Glomerular visceral epithelial cell (primary cell): ENCODE measurements around the gene FRRS1.
"Not testable (repeated sequence)": the region's sequence is repeated elsewhere in the genome, so short reads cannot be mapped to it uniquely, and the experiment has no call there.

ENCODE experiments used
- DNase-seq: peaks from one replicate; pipeline ENCODE4 v3.0.0-alpha.2; 2016; ENCODE audit errors: extremely low spot score

FRRS1 gene

DNA sequence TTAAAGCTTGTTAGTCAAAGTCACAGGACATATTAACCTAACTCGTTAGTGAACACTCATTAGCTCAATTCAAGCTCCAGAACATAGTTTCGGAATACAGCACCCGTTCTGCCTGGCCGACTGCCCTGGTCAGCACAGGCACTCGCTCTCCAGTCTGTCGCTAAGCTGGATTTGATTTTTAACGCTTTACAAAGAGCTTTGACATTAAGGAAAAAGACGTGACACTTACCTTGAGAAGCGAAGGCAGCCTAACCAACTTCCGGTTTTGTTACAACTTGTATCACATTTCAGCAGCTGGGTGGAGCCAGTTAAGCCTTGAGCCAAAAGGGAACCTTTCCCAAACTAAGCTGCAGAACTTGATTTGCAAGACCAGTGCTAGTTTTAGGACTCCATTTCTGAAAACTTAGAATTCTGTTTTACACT lies at the start of gene FRRS1:
Gene FRRS1, minus strand, starts transcription at position 258 of the 423 bp plus-strand sequence. CDS start 17,867 bp downstream, outside the sequence.
- peak; percentile 81 for DNase-seq

- no peak for DNase-seq
Measured at GRCh38 chr1:99814373-99814900, 48.0 kb upstream of the FRRS1 start.

- no peak for DNase-seq
Measured at GRCh38 chr1:99811747-99812146, 45.3 kb upstream of the FRRS1 start.

DNA sequence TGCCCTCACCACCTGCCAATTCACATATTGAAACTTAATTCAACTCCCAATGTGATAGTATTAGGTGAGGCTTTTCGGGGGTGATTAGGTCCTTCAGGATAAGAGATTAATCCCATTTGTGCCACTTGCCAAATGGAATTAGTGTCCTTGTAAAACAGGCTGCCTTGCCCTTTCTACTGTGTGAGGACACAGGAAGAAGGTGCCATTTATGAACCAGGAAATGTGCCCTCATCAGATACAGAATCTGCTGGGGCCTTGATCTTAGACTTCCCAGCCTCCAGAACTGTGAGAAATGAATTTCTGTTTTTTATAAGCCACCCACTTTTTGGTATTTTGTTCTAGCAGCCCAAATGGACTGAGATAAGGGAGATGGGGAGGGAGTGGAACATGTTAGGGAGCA lies 44.6 kb upstream of the FRRS1 start:
- no peak for DNase-seq

- peak; percentile 85 for DNase-seq
Measured at GRCh38 chr1:99808391-99809115, 42.1 kb upstream of the FRRS1 start.

- no peak for DNase-seq
Measured at GRCh38 chr1:99806882-99807281, 40.4 kb upstream of the FRRS1 start.

DNA sequence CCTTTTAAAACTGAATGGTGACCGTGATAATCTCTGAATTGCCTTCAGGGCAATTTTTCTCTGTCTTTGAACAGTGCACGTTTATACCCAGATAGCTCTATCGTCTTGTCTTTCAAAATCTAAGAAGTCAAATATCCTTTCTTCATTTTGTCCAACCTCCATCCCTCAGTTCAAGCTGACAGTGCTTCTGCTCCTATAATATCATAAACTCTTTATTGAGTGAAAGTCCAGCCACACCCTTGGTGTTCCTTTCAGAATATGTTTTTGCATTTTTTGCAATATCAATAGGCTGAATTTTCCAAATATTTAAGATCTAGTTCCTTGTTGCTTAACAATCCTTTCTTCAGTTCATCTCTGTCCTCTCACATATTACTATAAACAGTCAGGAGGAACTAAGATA lies 35.1 kb upstream of the FRRS1 start:
- DNase-seq = no peak

DNA sequence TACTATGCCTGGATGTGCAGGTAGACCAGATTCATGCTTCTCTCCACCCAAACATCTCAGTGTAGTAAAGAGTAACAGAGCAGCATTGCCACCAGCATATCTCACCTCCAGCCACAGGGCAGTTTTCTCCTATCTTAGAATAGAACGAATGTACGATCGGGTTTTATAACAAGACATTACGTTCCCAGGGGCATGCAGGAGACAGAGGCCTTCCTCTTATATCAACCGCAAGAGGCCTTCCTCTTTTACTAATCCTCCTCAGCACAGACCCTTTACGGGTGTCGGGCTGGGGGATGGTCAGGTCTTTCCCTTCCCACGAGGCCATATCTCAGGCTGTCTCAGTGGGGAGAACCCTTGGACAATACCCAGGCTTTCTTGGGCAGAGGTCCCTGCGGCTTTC lies 27.4 kb upstream of the FRRS1 start:
- not testable (repeated sequence) for DNase-seq

GRCh38 chr1:99789715-99790114 lies 23.3 kb upstream of the FRRS1 start:
- no peak for DNase-seq

- DNase-seq = no peak
Measured at GRCh38 chr1:99788896-99789295, 22.5 kb upstream of the FRRS1 start.

- DNase-seq = no peak
Measured at GRCh38 chr1:99786751-99787501, 20.5 kb upstream of the FRRS1 start.

GRCh38 chr1:99784809-99785255 lies 18.4 kb upstream of the FRRS1 start:
- DNase-seq = no peak

DNA sequence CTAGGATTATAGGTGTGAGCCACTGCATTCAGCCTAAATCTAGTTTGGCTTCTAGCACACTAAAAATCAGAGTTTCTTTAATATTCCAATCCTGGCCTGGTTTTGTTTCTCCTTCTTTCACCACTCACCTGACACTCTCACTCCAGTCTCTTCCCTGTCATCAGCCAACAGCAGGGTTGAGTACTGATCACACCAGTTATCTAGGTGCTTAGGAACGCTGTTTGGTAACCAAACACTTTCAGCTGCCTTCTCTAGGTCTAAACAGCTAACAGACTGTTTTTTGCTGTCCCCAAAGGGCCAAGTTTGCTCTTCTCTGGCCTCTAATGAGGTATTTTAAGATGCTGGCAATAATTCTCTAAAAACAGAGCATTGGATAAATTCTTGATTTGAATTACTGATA lies 17.7 kb upstream of the FRRS1 start:
- no peak for DNase-seq

DNA sequence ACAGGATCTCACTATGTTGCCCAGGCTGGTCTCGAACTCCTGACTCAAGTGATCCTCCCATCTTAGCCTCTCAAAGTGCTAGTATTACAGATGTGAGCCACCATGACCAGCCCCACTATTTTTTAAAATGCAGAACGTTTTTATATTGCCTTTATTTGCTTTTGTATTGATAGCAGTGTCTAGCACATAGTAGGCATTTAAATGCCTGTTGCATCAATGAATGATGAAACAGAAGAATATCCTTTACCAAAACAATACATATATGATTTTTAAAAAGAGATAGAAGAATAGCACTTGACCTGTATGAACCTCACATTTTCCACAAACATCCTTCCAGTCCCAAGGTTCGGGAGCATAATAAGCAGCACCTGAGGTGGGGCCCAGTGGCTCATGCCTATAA lies 16.5 kb upstream of the FRRS1 start:
- no peak for DNase-seq

DNA sequence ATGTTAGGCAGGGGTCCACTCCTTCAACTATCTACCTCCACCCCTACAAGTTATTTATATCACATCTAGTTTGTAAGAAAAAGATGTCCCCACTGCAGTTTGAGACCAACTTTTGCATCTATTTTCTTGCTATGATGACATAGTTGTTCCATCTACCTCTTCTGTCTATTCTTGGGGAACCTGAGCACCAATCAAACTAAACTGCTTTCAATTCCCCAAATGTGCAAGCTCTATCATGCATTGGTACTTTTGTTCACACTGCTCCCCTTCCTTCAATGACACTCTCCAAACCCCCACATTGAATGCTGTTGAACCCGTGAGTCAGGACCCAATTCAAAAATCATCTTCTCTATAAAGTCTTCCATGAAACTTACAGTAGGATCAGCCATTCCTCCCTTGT lies 16.0 kb upstream of the FRRS1 start:
- no peak for DNase-seq

DNA sequence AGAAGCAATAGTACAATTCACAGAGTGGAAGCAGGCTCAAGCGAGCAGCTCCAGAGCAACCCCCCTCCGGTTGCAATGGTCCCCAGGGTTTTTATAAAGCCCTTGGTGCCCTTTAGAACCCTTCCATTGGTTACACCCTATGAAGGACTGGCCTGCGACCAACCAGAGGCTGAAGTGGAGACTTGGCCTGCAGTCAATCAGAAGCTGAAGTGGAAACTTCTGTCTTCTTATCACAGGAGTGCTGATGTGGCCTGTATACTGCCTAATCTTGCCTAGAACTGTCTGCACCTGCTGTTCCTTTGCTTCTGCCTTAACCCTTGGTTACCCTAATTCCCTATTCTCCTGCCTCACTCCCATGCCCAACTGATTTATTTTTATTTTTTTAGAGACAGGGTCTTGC lies 15.4 kb upstream of the FRRS1 start:
- no peak for DNase-seq

- no peak for DNase-seq
Measured at GRCh38 chr1:99777752-99778151, 11.3 kb upstream of the FRRS1 start.

DNA sequence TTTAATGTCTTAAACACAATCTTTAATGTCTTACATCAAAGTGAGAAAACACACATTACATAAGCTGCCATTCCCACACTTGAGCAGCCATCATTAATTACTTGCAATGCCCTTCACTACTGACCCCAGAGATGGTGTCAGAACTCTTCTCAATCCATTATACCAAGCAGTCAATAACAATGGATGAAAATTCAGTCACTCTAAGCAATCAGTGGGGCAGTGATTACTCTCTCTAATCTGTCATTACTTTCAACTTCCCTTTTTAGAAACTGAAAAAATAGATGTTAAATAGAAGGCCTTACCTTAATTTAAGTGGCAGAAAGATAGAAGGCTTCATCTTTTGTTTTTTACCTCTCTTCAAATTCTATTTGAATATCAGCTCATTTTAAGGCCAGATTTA lies 9.7 kb upstream of the FRRS1 start:
- DNase-seq = no peak

DNA sequence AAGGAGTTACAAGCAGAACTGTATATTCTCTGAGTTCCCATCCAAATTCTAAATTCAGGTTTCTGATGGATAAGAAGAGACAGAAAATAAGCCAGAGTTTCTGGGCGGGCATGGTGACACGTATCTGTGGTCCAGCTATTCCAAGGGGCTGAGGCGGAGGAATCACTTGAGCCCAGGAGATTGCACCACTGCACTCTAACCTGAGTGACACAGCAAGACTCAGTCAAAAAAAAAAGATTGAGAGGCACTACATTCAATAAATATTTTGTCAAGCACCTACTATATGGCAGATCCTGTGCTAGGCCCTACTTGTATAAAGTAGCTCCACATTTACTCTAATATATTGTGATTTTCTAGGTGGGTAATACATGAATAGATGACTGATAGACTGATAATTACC lies 6.4 kb upstream of the FRRS1 start:
- no peak for DNase-seq

DNA sequence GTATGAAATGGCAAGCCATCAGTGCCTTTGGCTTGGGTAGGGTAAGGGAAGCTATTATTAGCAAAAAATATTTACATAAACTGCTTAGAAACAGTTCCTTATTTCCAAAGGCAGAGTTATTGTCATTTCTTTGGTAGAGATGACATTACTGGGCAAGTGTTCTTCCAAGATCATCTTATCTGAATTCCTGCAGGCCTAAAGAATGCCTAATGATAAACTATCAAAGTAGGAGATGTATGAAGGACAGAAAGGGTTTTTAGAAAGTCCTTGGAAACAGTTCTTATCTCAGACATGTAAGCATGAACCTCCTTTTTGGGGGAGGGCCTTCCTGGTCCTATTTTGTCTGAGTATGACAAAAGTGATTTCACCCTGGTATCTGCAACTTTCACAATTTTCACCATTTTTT lies 5.1 kb upstream of the FRRS1 start:
- no peak for DNase-seq

DNA sequence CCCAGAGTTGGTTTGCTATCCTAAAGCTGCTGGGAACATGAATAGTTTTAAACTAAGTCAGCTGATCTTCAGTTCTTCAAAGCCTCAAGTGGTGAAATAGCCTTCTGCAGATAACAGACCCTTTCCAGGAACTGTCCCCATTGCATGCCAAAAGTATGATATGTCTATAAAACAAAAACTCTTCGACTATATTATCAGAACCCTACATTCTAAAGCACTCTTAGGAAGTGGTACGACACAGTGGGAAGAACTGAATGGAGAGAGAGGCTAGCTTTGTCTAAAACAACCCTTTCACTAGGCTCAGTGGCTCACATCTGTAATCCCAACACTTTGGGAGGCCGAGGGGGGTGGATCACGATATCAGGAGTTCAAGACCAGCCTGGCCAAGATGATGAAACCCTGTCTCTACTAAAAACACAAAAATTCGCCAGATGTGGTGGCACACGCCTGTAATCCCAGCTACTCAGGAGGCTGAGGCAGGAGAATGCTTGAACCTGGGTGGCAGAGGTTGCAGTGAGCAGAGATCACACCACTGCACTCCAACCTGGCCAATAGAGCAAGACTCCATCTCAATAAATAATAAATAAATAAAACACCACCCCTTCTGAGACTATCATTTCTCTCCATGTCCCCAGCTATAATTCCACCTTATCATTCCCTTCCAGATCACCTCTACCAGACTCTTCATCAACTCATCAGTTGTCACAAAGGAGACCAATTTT lies 2.2 kb upstream of the FRRS1 start:
- no peak for DNase-seq

- no peak for DNase-seq
Measured at GRCh38 chr1:99768104-99768503, 1.7 kb upstream of the FRRS1 start.
